ENCODE measurements around the gene ARHGEF12.
A peak's percentile ranks its signal among the peaks of the same experiment; 100 is the strongest.

ARHGEF12 gene

DNA sequence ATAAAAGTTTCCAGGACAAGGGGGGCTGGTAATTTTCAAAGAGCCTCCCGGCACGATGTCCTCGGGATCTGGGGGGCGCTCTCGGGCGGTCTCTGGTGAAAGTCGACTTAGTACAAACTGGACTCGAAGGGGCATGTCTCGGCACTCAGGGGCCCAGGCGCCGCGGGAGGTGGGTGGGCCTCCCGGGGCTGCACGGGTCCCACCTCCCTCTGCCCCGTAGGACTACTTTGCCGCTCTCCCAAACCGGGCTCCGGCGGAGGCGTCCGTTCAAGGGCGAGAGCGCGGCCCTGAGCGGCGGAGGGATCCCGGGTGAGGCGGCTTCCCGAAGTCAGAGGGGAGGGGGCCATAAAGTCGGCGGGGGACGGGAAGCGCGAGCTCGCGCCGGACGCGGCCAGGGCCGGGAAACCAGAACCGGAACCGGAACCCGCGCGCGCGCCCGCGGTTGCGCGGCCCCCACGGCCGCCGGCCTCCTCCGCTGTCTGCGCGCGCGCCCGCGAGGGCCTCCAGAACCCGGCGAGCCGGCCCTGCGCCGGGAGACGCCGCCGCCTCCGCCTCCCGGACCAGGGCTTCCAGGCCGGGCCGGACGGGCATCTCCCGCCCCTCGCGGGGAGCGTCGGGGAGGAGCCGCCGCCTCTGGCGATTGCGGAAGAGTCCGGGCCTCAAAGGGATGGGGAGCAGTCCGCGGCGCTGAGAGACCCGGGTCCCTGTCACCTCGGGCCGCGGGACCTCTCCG lies at the start of gene ARHGEF12:
ARHGEF12 (plus strand) TSS at position 506 of the 733 bp plus-strand sequence. CDS start 831 bp downstream, outside the sequence.
- DNase-seq: peak; percentile 88 to 91

- DNase-seq: no peak
These were observed 48.2 kb upstream of the ARHGEF12 start for GRCh38 chr11:120288021-120288420.

DNA sequence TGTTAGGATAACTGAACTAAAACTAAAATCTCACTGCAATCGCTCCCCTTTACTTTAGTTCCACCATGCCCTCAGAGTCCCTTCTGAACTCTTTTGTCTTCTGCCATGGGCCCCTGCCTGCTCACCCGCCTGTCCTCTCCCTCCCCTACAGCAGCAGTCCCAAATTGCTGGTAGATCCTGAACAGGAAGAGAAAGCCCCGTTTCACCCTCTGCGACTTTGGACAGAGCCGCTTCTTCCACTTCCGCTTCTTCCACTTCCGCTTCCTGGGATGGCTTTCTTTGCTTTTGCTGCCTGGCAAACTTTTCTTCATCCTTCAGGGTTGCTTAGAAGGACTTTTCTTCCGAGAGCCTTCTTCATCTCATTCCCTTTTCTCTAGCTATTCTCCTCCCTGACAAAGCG lies 46.8 kb upstream of the ARHGEF12 start:
- no peak for DNase-seq

GRCh38 chr11:120290956-120291355 lies 45.3 kb upstream of the ARHGEF12 start:
- DNase-seq: no peak

- DNase-seq: no peak
These were observed 43.0 kb upstream of the ARHGEF12 start for GRCh38 chr11:120293038-120293800.

GRCh38 chr11:120294096-120294495 lies 42.1 kb upstream of the ARHGEF12 start:
- no peak for DNase-seq

DNA sequence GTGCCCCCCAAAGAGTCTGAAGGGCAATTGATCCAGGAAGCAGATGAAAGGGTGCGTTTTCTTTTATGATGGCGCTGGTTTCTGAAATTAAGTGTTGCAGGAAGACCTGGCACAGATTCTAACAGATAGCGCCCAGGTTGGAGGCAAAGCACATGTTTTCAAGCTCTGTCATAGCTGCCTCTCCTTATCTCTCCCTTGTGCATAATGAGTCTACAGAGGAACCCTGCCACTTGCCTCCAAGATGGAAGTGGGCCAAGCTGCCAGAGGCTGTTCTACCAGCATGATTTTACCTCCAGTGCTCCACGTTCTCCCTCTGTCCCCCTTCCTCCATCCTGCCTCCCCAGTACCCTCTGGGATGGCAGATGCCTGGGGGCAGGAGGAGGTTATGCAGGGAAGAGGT lies 41.1 kb upstream of the ARHGEF12 start:
- DNase-seq: no peak

DNA sequence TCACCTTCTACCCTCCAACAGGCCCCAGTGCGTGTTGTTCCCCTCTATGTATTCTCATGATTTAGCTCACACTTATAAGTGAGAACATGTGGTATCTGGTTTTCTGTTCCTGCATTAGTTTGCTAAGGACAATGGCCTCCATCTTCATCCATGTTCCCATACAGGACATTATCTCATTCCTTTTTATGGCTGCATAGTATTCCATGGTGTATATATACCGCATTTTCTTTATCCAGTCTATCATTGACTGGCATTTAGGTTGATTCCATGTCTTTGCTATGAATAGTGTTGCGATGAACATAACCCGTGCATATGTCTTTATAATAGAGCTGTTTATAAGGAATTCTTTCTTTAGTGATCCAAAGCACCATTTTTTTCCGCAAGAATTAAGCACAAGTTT lies 39.7 kb upstream of the ARHGEF12 start:
- DNase-seq: no peak

GRCh38 chr11:120298461-120298860 lies 37.8 kb upstream of the ARHGEF12 start:
- no peak for DNase-seq

DNA sequence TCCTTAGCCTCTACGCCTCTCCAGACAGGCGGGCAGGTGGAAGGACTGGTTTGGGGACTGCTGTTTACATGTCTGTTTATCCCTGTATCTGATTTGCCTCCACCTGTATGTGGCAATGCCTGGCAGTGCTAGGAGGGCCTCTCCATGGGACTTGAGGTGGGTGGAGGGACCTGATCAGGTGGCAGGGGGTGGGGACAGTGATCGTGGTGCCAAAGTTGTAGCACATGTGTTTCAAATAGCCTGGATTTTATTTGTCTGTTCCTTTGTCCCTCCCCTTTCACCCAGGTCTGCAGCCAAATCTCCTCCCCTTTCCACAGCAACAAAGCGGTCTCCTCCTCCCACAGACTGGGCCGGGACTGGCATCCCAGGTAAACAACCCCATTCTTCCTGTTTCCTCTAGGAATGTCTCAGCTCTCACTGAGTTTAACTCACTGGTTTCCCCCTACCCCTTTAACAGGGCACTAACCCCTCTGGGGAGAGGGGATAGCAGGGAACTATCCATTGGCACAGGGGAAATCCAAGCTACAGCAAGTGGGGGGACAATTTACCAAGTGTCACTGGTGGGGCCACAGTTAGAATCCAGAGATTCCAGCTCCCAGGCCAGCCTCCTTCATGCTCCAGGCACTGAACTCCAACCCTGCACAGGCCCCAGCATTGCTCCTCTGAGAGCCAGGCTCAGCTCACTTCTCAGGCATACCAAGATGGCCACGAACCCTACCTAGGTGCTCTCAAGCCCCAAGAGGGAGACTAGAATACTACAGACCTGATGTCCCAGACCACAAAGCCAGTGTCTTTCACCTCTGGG lies 34.0 kb upstream of the ARHGEF12 start:
- no peak for DNase-seq

DNA sequence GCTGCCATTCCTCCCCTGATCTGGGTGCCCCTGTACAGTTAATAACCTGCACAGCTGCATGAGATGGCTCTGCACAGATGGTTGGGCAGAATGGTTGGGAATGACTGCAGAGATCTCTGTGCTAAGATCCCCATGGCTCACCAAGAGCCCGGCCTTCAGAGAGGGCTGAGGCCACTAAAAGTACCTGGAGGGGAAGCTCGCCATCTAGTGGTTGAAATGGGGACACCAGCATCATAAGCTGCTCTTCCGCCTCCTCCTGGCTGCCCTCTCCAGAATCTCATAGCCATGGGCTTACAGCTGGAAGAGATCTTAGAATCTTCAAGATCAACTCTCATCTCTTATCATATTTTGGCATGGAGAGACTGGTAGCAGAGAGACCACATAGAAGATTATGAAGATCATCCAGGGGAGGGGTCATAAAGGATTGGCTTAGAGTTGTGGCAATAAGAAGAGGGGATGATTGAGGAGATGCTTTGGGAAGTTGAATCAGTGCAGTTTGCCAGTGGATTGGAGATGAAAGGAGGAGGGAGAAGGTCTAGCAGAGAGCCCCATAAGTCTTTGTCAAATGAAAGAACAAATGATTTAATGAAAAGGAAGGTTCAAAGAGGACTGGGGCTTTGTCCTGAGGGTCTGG lies 33.1 kb upstream of the ARHGEF12 start:
- peak; percentile 83 to 94 for DNase-seq

DNA sequence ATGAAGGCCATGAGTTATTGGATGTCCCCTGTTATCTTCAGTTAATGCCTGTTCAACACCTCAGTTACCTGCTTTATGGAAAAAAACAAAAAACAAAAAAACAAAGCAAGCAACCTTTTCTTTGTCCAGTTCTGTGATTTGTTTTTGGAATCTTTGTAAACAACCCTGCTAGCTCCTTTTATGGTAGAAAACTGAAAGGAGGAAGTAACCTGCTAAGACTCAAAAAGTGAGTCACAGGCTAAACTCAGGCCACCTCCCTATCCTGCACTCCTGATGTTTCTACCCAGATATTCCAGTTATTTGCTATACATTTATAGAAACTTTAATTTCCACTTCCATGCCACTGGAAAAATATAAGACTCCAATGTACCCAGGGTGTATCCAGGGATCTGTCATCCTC lies 31.7 kb upstream of the ARHGEF12 start:
- DNase-seq: no peak

DNA sequence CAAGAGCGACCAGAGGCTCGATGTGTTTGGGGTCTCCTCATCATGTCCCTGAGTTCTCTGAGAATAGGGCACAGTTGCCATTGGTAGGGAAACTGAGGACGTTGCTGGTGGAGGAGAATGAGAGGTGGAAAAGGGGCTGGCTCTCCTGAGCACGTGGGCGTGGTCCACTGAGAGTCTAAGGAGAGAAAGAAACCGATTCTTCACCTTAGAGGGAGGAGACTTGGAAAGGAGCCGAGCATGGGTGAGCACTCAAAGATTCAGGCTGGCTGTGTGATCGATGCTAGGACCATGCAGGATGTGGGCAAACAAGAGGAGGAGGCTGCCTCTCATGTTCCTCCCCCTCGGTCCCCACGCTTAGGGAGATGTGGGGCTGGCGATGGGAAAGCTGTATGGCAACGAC lies 30.9 kb upstream of the ARHGEF12 start:
- DNase-seq: no peak

GRCh38 chr11:120306519-120307242 lies 29.5 kb upstream of the ARHGEF12 start:
- DNase-seq: no peak

DNA sequence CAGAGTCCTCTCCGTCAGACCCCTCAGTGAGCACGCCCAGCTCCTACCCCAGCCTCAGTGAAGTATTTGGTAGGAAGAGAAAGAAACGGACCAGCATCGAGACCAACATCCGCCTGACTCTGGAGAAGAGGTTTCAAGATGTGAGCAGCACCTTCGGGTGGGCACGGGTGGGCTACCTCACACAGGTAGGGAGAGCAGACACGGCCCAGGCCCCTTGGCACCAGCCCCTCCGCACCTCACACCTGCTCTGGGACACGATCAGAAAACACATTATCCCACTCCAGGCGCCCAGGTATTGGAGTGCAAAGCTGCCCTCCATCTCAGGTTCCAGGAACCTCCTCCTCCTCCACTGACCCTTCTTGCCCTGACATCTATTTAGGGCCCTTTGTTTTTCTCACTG lies 28.7 kb upstream of the ARHGEF12 start:
- no peak for DNase-seq

- DNase-seq: no peak
These were observed 28.1 kb upstream of the ARHGEF12 start for GRCh38 chr11:120308081-120308480.

- DNase-seq: no peak
These were observed 25.3 kb upstream of the ARHGEF12 start for GRCh38 chr11:120310870-120311269.

- no peak for DNase-seq
These were observed 21.4 kb upstream of the ARHGEF12 start for GRCh38 chr11:120314861-120315260.

- no peak for DNase-seq
These were observed 19.1 kb upstream of the ARHGEF12 start for GRCh38 chr11:120316880-120317688.

DNA sequence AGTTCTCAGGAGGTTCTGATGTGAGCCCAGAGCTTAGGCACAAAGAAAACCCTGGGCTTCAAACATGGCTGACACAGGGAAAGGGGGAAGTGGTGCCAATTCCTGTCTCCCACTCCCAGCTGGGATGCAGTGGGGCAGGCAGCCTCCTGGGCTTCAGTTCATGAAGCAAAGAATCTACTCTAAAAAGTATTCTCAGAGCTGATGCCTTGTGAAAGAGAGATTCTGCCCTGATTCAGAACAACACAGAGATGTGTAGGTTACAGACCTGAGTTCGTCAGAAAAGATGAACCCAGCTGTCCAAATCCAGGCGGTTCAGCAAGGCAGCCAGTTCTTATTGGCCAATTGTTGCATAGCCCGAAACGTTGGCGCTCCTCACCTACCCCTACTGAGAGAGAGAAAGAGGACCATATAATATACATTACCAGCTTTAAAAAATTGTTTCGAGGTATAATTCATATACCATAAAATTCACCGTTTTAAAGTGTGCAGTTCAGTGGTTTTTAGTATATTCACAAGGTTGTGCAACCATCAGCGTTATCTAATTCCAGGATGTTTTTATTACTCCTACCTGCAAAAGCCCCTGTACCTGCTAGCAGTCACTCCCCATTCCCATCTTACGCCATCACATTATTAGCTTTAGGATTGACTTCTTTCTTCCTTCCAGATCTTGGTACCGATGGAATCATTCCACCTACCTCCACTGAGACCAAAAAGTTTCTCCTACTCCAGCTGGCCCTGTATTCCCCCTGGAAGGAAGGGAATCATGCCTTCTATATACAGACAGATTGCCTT lies 18.3 kb upstream of the ARHGEF12 start:
- DNase-seq: no peak

- no peak for DNase-seq
These were observed 17.3 kb upstream of the ARHGEF12 start for GRCh38 chr11:120318906-120319305.
